GM18861 (cell line): ENCODE data around the gene TSGA10IP.

ENCODE experiments used
- ATAC-seq: cut with Tn5 transposase; IDR thresholded peaks from one replicate; pipeline ENCODE4 v1.9.1; 2021; ENCODE audit not compliant: unreplicated experiment

The TSGA10IP gene

DNA sequence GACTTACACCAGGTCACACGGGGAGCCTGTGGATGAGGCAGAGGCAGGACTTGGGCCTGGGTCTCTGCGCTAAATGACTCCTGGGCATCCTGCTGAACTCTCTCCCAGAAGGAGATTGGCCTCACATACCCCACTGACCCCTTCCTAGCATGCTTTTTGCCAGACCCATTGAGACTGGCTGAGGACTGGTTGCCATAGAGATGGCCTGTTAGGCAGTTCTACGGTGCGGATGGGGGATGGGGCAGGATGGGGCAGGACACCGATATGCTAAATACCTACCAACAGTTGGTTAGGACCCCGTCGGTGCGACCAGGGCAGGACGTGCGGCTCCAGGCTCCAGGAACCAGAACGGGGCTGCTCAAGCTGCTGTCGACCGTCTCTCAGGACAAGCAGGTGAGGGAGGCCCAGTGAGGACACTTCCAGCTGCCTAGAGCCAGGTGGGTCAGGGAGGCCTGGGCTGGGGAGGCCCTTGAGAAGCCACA lies at the start of gene TSGA10IP:
Gene TSGA10IP, plus strand, starts transcription at position 51 of the 482 bp plus-strand sequence. Its CDS starts 196 bp downstream, at position 247.
- no peak for ATAC-seq

DNA sequence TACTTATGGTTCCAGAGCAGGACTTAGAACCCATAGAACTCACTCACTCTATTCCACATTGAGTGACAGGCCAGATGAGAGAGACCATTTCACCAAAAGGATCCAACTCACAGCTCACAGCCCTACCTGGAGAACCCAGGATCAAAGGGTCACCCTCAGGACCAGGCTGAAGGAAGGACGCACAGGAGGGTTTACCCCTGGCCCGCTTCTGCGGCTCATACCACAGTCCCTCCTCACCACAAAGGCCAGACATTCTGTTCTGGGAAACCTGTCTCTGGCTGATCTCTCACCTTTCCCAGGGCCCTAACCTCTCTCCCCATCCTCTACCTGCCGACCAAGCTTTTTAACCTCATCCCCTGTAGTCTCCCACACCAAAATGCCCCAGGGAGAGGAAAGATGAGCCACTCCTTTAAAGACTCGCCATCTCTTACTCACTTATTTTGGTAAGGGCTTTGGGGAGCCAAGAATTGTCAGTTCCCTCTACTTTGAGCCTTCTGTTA lies 49.7 kb upstream of the TSGA10IP start:
- ATAC-seq: no peak

DNA sequence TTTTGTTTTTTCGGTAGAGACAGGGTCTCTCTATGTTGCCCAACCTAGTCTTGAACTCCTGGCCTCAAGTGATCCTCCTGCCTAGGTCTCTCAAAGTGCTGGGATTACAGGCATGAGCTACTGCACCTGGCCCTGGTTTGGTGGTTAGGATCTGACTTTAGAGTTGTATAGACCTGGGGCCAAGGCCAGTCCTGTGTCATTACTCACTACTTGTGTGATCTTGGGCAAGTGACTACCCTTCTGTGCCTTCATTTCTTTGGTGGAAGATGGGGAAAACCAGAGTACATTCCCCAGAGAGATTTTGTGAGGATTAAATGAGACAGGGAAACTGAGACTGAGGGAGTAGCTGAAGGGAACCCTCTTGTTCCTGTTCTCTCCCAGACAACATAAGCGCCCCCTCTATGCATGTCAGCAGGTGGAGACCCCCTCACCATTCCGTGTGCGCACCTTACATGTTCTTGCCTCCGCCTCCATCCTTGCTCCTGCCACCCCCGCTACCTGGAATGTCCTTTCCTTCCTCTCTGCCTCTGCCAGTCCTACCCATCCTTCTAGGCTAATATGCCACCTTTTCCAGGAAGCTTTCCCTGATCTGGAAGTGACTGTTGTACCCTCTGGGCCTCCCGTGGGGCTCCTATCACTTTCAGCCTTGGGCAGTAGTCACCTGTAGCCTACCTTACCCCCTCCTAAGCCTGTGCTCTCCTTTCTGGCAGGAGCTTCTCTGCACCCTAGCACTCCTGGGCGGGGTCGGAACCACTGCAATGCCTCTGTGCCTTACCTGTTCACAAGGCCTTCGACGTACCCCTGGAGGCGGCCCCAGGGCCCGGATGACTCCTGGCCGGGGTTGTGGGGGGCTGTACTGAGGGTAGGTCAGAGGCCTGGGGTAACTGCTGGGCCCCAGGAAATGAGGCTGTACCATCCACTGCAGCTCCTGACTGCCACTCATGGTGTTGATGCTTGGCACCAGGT lies 49.0 kb upstream of the TSGA10IP start:
- ATAC-seq: no peak

DNA sequence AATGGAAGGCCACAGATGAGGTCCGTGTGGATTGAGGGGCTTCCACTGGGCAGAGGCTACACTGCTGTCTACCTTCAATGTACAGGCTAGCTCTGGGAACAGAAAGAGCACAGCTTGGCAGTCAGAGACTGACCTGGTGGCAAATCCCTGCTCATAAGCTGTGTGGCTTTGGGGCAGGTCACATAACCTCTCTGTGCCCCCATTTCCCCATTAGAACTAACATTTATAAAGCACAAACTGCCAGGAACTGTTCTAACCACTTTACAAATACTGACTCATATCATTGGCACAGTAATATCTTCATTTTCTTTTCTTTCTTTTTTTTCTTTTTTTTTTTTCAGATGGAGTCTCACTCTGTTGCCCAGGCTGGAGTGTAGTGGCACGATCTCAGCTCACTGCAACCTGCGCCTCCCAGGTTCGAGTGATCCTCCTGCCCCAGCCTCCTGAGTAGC lies 48.2 kb upstream of the TSGA10IP start:
- no peak for ATAC-seq

DNA sequence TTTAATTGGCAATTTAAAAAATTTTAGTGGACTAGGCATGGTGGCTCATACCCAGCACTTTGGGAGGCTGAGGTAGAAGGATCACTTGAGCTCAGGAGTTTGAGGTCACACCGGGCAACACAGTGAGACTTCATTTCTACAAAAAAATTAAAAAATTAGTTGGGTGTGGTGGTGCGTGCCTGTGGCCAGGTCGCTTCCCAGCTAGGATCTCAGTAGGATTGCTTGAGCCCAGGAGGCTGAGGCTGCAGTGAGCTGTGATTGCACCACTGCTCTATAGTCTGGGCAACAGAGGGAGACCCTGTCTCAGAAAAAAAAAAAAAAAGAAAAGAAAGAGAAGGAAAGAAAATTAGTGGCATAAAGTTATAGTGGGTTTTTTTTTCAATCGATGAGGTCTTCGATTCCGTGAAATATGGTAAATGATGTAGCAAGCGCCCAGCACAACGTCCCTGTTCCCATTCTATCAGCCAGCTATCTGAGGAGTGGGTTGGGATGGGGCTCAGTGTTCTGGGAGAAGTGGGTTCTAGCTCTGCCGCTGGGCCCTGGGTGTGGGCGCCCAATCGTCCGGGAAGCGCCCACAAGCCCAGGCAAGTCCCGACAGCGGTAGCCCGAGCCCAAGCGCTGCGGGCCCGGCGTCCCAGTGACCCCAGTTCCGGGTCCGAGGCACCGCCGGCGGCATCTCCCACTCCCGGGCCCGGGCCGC lies 46.5 kb upstream of the TSGA10IP start:
- ATAC-seq: no peak

DNA sequence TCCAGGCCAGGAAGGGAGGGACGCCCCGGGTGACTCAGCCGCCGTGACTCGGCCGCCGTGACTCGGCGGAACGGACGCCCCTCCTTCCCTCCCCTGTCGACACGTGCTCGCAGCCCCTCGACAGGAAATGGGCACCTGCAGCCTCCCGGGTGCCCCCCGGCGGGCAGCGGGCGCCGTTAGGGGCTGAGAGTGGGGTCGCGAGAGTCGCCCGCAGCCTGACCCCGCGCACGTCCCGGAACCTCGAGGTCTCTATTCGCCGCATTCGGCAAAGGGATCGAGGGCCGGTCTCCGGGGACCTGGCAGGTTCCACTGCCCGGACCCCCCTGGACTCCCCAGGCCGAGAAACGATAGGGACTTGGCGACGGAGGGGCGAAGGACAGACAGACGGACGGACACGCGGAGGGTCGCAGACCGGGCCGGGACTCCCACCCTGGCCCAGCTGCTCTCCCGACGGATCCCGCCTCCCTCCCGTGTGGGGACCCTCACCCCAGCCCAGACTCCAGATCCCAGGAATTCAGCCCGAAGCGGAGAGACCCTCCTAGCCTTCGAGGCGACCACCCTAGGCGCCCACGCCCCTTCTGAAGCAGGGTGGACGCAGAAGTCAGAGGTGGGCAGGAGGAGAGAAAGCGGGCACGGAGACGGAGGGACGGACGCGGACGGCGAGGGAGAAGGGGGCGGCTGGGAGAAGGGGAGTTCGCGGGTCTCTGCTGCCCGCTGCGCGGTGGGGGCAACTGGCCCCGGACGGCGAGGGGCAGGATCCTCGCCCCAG lies 45.7 kb upstream of the TSGA10IP start:
- no peak for ATAC-seq

DNA sequence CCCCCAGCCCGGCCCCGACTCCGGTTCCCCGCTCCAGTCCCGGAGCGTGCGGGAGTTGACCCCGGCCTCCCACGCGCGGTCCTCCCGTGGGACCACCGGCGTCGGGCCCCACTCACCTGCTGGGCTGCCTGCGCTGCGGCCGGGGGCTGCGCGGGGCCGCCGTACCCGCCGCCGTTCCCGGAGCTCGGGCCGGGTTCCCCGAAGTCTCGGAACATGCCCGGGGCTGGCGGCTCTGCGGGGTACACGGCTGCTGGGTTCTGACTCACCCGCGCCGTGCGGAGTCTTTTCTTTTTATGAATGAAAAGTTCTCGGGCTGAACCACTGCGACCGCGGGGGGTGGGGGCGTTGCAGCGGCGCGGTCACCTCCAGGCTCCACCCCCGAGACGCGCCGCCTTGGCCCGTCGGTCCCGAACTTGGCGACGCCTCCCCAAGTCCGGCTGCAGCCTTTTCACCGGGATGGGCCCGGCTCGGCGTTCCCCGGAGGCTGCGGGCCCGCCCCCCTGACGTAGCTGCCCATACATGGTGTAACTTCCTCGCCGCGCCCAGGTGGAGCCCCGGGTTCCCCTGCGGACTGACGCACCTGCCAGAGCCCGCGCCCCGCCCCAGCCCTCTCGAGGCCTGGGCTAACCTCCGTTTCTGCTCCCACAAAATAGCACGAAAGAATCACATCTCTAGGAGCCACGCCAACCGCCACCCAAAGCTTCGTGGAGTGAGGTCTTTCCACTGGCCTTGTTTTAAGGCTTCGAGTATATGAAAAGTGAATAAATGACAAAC lies 45.0 kb upstream of the TSGA10IP start, which contains the start of gene FOSL1:
Gene FOSL1, minus strand, starts transcription at position 264 of the 774 bp plus-strand sequence. Its CDS starts 49 bp downstream, at position 215.
- ATAC-seq: peak; percentile 80

DNA sequence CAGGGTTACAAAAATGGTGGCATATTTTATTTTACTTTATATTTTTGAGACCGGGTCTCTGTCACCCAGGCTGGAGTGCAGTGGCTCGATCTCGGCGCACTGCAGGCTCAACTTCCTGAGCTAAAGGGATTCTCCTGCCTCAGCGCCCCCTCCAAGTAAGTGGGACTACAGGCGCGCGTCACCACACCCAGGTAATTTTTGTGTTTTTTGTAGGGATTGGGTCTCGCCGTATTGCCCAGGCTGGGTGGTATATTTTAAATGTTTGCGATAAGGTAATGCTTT lies 44.4 kb upstream of the TSGA10IP start:
- no peak for ATAC-seq

DNA sequence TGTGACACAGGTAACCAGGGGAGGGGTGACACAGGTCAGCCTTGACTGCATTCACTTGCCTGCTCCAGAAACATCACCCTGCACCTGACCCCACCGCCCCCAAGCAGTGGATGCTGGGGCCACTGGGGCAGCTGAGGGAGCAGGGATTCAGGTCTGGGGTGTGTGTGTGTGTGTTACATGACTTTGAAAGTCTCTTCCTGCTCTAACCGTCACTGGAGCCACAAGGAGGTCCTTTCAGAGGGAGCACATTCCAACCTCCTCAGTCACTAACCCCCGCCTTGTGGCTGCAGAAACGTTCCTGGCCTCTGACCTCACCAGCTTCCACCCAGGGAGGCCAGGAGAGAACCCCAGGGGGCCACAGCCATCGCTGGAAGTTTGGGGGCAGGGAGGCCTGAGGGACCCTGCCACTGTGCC lies 42.2 kb upstream of the TSGA10IP start:
- no peak for ATAC-seq

DNA sequence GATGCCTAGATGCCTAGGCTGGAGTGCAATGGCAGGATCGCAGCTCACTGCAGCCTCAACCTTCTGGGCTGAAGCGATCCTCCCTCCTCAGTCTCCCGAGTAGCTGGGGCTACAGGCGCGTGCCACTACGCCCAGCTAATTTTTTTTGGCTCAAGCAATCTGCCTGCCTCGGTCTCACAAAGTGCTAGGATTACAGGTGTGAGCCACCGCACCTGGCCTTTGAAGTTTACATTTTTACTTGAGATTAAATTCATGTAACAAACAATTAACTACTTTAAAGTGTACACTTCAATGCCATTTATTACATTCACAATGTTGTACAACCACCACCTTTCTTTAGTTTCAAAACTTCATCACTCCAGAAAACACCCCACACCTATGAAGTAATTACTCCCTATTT lies 41.6 kb upstream of the TSGA10IP start:
- no peak for ATAC-seq

DNA sequence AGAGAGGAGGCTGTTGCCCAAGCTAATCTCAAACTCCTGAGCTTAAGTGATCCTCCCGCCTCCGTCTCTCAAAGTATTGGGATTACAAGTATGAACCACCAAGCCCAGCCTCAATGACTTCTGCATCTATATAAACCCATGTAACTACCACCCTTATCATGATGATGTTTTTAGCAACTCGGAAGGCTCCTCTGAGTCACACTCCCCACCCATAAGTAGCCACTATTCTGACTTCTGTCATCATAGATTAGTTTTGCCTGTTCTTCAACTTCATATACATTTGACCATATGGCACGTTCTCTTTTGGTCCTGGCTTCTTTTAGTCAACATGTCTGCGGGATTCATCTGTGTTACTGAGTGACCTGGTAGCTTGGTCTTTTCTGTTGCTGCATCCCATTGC lies 38.7 kb upstream of the TSGA10IP start:
- no peak for ATAC-seq

DNA sequence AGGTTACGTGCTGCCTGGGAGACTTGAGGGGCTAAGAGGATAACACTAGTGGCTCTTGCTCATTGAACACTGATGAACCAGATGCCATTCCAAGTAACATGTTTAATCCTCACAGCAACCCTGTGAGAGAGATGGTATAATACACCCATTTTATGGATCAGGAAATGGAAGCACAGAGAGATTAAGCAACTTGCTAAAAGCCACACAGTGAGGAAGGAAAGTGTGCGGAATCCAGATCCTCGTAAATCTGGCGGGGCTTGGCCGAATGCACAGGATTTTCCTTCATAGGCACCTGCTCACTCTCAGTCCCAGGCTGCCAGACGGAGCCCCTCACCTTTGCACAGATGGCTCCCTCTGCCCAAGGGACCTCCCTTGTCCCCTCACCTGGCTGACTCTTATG lies 37.4 kb upstream of the TSGA10IP start:
- no peak for ATAC-seq

DNA sequence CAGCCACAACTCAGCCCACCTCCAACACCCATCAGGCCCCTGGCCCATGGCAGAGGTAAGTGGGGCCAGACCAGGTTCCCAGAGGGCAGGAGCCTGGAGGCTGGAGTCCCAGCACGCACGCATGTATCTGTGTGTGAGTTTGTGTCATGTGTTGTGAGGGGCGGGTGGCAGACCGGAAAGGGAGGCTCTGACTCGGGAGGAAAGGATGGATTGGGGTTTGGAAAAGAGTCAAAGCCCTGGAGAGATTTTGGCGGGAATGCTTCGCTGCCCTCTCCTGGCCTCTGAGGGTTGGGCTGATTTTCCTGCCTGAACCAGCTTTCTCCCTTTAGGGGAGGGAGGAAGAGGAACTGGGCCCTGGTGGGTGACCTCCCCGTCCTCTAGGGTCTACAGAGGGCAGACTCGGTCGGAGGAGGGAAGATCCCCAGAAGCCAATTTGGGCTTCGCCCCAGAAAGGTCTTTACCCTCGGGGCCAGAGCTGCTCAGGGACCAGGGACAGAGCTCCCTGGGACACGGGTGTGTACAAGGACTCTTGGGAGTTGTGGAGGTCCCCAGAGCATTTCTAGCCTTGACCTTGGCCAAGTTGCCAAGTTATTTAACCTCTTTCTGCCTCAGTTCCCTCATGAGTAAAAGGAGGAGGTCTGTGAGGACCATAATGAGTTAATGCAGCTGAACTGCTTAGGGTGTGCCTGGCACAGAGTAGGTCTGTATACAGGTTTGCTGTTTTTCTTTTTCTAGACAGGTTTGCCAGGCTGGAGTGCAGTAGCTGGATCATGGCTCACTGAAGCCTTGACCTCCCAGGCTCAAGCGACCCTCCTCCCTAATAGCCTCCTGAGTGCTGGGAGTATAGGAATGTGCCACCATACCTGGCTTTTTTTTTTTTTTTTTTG lies 33.4 kb upstream of the TSGA10IP start:
- no peak for ATAC-seq

DNA sequence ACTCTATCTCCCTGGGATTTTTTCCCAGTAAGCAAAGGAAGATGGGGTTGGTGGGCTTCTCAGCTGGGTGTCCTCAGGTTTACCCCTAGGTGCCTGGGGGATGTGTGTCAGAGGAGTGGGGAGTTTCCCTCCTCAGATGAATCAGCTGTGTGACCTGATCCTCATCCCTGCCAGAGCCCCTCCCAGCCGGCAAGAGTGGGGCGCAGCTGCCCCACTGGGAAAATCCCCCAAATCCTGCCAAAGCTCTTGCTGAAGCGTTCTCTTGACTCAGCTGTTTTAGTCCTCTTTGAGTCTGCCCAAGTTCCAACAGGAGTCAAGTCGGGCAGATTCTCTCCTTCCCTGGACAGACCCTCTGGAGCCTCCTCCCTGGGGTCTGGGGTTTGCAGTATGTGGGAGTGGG lies 32.4 kb upstream of the TSGA10IP start:
- no peak for ATAC-seq

DNA sequence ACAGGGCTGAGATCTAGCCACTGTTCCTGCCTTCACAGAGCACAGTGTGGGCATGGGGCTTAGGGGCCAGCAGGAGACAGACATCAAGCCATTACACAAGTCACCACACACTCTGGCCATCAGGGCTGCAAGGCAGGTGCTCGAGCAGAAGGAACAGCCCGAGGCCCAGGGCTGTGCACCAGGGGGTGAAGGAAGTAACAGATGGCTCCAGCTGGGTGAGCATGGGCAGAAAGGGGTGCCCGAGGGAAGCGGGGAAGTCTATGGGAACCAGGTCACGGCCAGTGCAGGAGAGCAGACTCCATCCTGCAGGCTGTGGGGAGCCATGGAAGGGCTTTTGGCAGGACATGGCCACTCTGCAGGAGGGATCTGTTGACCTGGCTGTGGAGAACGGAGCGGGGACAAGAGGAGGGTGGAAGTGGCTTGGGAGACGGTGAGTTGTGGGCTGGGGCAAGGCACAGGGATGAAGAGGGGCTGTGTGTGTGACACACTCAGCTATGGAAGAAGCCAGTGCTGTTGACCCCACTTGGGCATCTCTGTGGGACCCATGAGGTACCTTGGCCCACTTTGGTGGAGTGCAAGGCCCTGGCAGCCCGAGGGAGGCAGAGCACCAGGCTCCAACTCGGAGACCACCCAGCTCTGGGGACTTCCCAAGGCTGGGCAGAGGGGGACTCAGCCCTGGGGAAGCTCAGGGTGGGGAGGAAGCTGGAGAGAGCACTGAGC lies 30.0 kb upstream of the TSGA10IP start:
- no peak for ATAC-seq

DNA sequence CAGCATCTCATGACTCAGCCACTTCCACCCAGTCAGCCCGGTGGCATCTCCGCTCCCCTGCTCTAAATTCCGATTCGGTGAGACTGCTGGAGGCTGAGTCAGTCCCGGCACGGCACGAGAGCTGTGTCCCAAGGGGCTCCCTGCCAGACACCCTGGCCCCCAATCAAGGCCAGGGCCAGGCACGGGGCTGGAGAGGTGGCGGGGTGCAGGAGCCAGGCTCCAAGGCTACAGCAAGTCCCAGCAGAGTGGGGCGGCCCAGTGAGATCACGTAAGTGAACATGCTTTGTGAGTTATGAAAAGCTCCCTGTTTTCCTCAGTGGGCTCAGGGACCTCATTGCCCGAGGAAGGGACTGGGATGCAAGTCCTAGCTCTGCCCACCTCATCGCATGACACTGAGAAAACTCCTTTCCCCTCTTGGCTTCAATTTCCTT lies 29.4 kb upstream of the TSGA10IP start:
- no peak for ATAC-seq

DNA sequence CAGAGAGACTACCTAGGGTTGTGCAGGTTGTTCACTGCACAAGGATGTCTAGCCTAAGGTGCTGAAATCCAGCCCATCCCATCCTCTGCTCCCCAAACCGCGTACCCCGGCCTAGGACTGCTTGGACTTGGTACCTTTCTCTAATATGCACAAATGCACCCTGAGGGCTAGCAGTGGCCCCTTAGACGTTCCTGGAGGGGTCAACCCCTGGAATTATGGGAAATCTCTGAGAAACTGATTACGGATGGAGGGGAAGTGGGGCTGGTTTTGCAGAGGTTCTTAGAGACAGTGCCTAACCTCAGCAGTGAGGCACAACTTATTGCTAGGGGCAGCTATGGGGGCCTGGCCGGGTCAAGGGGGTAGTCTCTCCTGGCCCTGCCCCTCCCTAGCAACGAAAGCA lies 28.9 kb upstream of the TSGA10IP start:
- ATAC-seq: no peak

DNA sequence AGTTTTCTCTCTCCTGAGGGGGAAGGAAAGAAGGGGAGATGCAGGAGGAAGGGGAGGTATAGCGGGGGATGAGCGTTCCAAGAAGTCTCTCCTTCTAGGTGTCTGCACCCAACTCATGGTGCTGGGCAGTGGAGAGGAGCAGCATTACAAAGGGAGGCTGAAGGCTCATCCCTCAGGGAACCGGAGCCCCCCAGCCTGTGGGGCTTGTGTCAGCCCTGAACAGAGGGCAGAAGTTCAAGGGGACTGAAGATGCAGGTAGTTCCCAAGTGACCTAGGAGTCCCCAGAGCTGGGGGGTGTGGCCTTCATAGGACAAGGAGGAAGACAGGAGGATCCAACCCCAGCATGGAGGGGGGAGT lies 28.2 kb upstream of the TSGA10IP start:
- no peak for ATAC-seq
